ENCODE data around the gene RASA1. TPM values are rescaled to one million over a fixed set of nuclear protein-coding genes. Genes with fewer than 3 reads are reported as not detected.
"Not testable (repeated sequence)": the region's sequence is repeated elsewhere in the genome, so short reads cannot be mapped to it uniquely, and the experiment has no call there.

The RASA1 gene
- total RNA-seq, 1 donor from 2014 or later, result 18.0 TPM

GRCh38 chr5:87268126-87268969 lies 665 bp downstream of the RASA1 start:
- intact Hi-C loops (cut with micrococcal nuclease), result no loop called here
- H3K4me1 ChIP-seq, result peaks cover 49% of the 10 kb centered on the region
- H3K27me3 ChIP-seq (ENCODE audit: low read depth), result no peaks in the 10 kb centered on the region
- H3K4me3 ChIP-seq, result peak overlapping the region; percentile 90
- no peak for TF ChIP-seq CTCF (IDR thresholded peaks at IDR 0.05; ENCODE audit: borderline replicate concordance)
- peak; percentile 68 for DNase-seq
- peak overlapping the region; percentile 96 for H3K27ac ChIP-seq (replicated peaks)
- no peaks in the 10 kb centered on the region for H3K9me3 ChIP-seq (replicated peaks)
- H3K36me3 ChIP-seq, result no peaks in the 10 kb centered on the region

- H3K4me3 ChIP-seq, result peak overlapping the region; percentile 90
- peaks cover 49% of the 10 kb centered on the region for H3K4me1 ChIP-seq
- no peaks in the 10 kb centered on the region for H3K9me3 ChIP-seq (replicated peaks)
- H3K27ac ChIP-seq (replicated peaks), result peak overlapping the region; percentile 96
- no peaks in the 10 kb centered on the region for H3K27me3 ChIP-seq (ENCODE audit: low read depth)
- no peak for TF ChIP-seq CTCF (IDR thresholded peaks at IDR 0.05; ENCODE audit: borderline replicate concordance)
- no peaks in the 10 kb centered on the region for H3K36me3 ChIP-seq
- no peak for DNase-seq
- intact Hi-C loops (cut with micrococcal nuclease), result no loop called here
These were observed 1.3 kb downstream of the RASA1 start for GRCh38 chr5:87268970-87269377.

GRCh38 chr5:87270888-87271287 lies 3.2 kb downstream of the RASA1 start:
- peaks cover 65% of the 10 kb centered on the region for H3K4me1 ChIP-seq
- H3K9me3 ChIP-seq (replicated peaks); H3K27me3 ChIP-seq (ENCODE audit: low read depth); intact Hi-C loops (cut with micrococcal nuclease); H3K27ac ChIP-seq (replicated peaks); H3K36me3 ChIP-seq; DNase-seq; H3K4me3 ChIP-seq: not testable (repeated sequence)

GRCh38 chr5:87276655-87277054 lies 9.0 kb downstream of the RASA1 start:
- H3K27ac ChIP-seq (replicated peaks), result no peak overlapping the region
- H3K27me3 ChIP-seq (ENCODE audit: low read depth), result no peaks in the 10 kb centered on the region
- H3K4me3 ChIP-seq, result no peak overlapping the region
- H3K9me3 ChIP-seq (replicated peaks), result no peaks in the 10 kb centered on the region
- no peaks in the 10 kb centered on the region for H3K36me3 ChIP-seq
- intact Hi-C loops (cut with micrococcal nuclease), result no loop called here
- DNase-seq, result no peak
- H3K4me1 ChIP-seq, result peaks cover 39% of the 10 kb centered on the region
- TF ChIP-seq CTCF (IDR thresholded peaks at IDR 0.05; ENCODE audit: borderline replicate concordance), result no peak

- H3K27me3 ChIP-seq (ENCODE audit: low read depth), result no peaks in the 10 kb centered on the region
- no peak overlapping the region for H3K4me3 ChIP-seq
- intact Hi-C loops (cut with micrococcal nuclease), result no loop called here
- H3K36me3 ChIP-seq, result no peaks in the 10 kb centered on the region
- TF ChIP-seq CTCF (IDR thresholded peaks at IDR 0.05; ENCODE audit: borderline replicate concordance), result no peak
- H3K4me1 ChIP-seq, result peaks cover 39% of the 10 kb centered on the region
- DNase-seq, result no peak
- no peaks in the 10 kb centered on the region for H3K9me3 ChIP-seq (replicated peaks)
- no peak overlapping the region for H3K27ac ChIP-seq (replicated peaks)
These were observed 9.7 kb downstream of the RASA1 start for GRCh38 chr5:87277279-87277835.

- Histone ChIP-seq H3K4me3 (no peak overlapping the region), H3K9me3 (replicated peaks) (no peaks in the 10 kb centered on the region), H3K4me1 (peaks cover 33% of the 10 kb centered on the region), H3K27me3 (ENCODE audit: low read depth) (no peaks in the 10 kb centered on the region), H3K36me3 (no peaks in the 10 kb centered on the region), H3K27ac (replicated peaks) (no peak overlapping the region)
- no peak for TF ChIP-seq CTCF (IDR thresholded peaks at IDR 0.05; ENCODE audit: borderline replicate concordance)
- DNase-seq, result no peak
- intact Hi-C loops (cut with micrococcal nuclease), result no loop called here
These were observed 11.0 kb downstream of the RASA1 start for GRCh38 chr5:87278590-87279100.

Data from left ventricle myocardium inferior (tissue), 1 donor.